ENCODE measurements around the gene PIAS2. TPM values are rescaled to one million over a fixed set of nuclear protein-coding genes. Genes with fewer than 3 reads are reported as not detected.

The PIAS2 gene
- total and polyA plus RNA-seq, 7 donors, result 5.5 to 66.7 (median 44.8) TPM

GRCh38 chr18:46892842-46893241 lies 24.5 kb downstream of the PIAS2 start:
- no peak for DNase-seq
- intact Hi-C loops (cut with DNase I), result no loop called here
- Histone ChIP-seq H3K4me3 (no peak overlapping the region), H3K36me3 (ENCODE audit: insufficient read depth in 1 of 2, low read depth in 1 of 2) (peaks cover 3 to 25% of the 10 kb centered on the region in 2 donors), H3K9me3 (peaks cover 5% of the 10 kb centered on the region), H3K27ac (no peak overlapping the region), H3K4me1 (peaks cover 11% of the 10 kb centered on the region), H3K27me3 (ENCODE audit: insufficient read depth in 3 of 3, low read length in 2 of 3) (no peaks in the 10 kb centered on the region)
- 94 to 100% (median 97%) methylated on average over 1 of the region's 1 CpG for WGBS, 3 donors
- TF ChIP-seq, protein P1, sequence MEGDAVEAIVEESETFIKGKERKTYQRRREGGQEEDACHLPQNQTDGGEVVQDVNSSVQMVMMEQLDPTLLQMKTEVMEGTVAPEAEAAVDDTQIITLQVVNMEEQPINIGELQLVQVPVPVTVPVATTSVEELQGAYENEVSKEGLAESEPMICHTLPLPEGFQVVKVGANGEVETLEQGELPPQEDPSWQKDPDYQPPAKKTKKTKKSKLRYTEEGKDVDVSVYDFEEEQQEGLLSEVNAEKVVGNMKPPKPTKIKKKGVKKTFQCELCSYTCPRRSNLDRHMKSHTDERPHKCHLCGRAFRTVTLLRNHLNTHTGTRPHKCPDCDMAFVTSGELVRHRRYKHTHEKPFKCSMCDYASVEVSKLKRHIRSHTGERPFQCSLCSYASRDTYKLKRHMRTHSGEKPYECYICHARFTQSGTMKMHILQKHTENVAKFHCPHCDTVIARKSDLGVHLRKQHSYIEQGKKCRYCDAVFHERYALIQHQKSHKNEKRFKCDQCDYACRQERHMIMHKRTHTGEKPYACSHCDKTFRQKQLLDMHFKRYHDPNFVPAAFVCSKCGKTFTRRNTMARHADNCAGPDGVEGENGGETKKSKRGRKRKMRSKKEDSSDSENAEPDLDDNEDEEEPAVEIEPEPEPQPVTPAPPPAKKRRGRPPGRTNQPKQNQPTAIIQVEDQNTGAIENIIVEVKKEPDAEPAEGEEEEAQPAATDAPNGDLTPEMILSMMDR (IDR thresholded peaks at IDR 0.05), result no peak
- no peak for ATAC-seq

GRCh38 chr18:46891742-46892214 lies 25.5 kb downstream of the PIAS2 start:
- no peak overlapping the region for H3K4me3 ChIP-seq
- peaks cover 3 to 25% of the 10 kb centered on the region in 2 donors for H3K36me3 ChIP-seq (ENCODE audit: insufficient read depth in 1 of 2, low read depth in 1 of 2)
- intact Hi-C loops (cut with DNase I), result no loop called here
- H3K4me1 ChIP-seq, result peaks cover 7% of the 10 kb centered on the region
- DNase-seq (no peak), ATAC-seq (no peak)
- H3K9me3 ChIP-seq, result peaks cover 10% of the 10 kb centered on the region
- TF ChIP-seq, protein P1 (IDR thresholded peaks at IDR 0.05), result no peak
- 65 to 81% (median 76%) methylated on average over 3 of the region's 3 CpGs for WGBS, 3 donors
- H3K27me3 ChIP-seq (ENCODE audit: insufficient read depth in 3 of 3, low read length in 2 of 3), result no peaks in the 10 kb centered on the region
- no peak overlapping the region for H3K27ac ChIP-seq

- Histone ChIP-seq H3K4me3 (no peak overlapping the region), H3K27me3 (ENCODE audit: insufficient read depth in 3 of 3, low read length in 2 of 3) (no peaks in the 10 kb centered on the region), H3K9me3 (peaks cover 10% of the 10 kb centered on the region), H3K27ac (no peak overlapping the region), H3K4me1 (peaks cover 7% of the 10 kb centered on the region), H3K36me3 (ENCODE audit: insufficient read depth in 1 of 2, low read depth in 1 of 2) (peaks cover 3 to 25% of the 10 kb centered on the region in 2 donors)
- DNase-seq (no peak), ATAC-seq (no peak)
- TF ChIP-seq, protein P1 (IDR thresholded peaks at IDR 0.05), result no peak
- intact Hi-C loops (cut with DNase I), result no loop called here
- 96 to 100% (median 100%) methylated on average over 1 of the region's 1 CpG for WGBS, 3 donors
Observed at GRCh38 chr18:46888965-46889364, 28.3 kb downstream of the PIAS2 start.

DNA sequence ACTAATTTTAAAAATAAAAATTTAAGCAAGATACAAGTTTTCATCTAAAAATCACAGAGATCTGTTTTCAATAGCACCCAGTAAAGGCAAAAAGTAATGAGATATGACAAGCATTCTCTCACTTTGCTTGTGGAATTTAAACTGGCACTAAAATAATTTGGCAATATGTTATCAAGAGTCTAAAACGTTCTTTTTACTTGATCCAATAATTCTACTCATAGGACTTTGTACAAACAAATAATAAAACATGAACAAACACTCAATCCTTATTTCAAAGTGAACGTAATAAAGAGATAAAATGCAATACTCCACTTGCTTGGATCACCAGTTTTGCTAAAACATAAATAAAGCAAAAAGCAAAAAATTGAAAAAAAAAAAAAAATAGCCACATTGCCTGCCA lies 30.4 kb downstream of the PIAS2 start:
- no peak for ATAC-seq
- WGBS, 3 donors, result 55 to 71% (median 63%) methylated on average over 2 of the region's 2 CpGs
- Histone ChIP-seq H3K4me1 (no peaks in the 10 kb centered on the region), H3K9me3 (peaks cover 10% of the 10 kb centered on the region), H3K4me3 (no peak overlapping the region), H3K36me3 (ENCODE audit: insufficient read depth in 1 of 2, low read depth in 1 of 2) (peaks cover 3 to 25% of the 10 kb centered on the region in 2 donors), H3K27me3 (ENCODE audit: insufficient read depth in 3 of 3, low read length in 2 of 3) (no peaks in the 10 kb centered on the region), H3K27ac (no peak overlapping the region)
- TF ChIP-seq, protein P1 (IDR thresholded peaks at IDR 0.05), result no peak
- intact Hi-C loops (cut with DNase I), result no loop called here
- DNase-seq, result no peak

DNA sequence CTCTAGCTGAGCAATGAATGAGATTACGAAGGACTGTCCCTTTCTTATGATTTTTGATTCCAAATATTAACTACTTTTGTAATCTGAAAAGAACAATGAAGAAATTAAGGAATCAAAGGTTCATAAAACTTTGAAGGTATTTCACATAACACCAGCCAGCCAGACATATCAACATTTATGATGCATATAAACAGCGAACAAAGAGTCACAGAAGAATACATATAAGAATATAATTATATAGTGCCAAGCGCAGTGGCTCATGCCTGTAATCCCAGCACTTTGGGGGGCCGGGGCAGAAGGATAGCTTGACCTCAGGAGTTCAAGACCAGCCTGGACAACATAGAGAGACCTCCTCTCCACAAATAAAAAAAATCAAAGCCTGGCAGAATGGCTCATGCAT lies 34.1 kb downstream of the PIAS2 start:
- H3K27me3 ChIP-seq (ENCODE audit: insufficient read depth in 3 of 3, low read length in 2 of 3), result no peaks in the 10 kb centered on the region
- peaks cover 0 to under 1% of the 10 kb centered on the region in 2 donors for H3K36me3 ChIP-seq (ENCODE audit: insufficient read depth in 1 of 2, low read depth in 1 of 2)
- H3K4me3 ChIP-seq, result no peak overlapping the region
- ATAC-seq (no peak), DNase-seq (no peak)
- no peaks in the 10 kb centered on the region for H3K4me1 ChIP-seq
- H3K27ac ChIP-seq, result no peak overlapping the region
- 95 to 96% (median 95%) methylated on average over 4 of the region's 4 CpGs for WGBS, 3 donors
- TF ChIP-seq, protein P1 (IDR thresholded peaks at IDR 0.05), result no peak
- H3K9me3 ChIP-seq, result peaks cover 8% of the 10 kb centered on the region
- intact Hi-C loops (cut with DNase I), result no loop called here
